ENCODE results near the gene C6orf118.

The C6orf118 gene

DNA sequence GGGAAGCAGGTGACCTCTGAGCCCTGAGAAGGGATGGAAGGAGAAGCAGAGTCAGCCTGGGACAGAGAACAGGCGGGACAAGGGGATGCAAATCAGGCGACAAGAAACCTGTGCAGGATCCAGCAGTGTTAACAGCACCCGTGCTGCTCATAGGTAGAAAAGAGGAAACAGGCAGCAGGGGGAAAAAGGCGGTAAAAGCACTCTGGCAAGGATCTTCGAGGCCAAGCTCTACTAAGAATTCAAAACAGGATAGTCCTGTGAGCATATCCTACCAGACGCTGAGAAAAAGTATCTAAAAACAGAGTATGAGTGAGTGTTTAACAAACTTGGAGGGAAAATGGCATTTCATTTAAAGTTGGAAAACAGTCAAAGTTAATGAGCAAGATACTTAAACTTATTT is 16.7 kb downstream of the C6orf118 start:
- no peak for DNase-seq (ENCODE audit: low read depth)
- H3K4me3 ChIP-seq (replicated peaks; ENCODE audit: low read depth, low read length), result no peak overlapping the region
- TF ChIP-seq, protein P1, sequence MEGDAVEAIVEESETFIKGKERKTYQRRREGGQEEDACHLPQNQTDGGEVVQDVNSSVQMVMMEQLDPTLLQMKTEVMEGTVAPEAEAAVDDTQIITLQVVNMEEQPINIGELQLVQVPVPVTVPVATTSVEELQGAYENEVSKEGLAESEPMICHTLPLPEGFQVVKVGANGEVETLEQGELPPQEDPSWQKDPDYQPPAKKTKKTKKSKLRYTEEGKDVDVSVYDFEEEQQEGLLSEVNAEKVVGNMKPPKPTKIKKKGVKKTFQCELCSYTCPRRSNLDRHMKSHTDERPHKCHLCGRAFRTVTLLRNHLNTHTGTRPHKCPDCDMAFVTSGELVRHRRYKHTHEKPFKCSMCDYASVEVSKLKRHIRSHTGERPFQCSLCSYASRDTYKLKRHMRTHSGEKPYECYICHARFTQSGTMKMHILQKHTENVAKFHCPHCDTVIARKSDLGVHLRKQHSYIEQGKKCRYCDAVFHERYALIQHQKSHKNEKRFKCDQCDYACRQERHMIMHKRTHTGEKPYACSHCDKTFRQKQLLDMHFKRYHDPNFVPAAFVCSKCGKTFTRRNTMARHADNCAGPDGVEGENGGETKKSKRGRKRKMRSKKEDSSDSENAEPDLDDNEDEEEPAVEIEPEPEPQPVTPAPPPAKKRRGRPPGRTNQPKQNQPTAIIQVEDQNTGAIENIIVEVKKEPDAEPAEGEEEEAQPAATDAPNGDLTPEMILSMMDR (IDR thresholded peaks at IDR 0.05; ENCODE audit: low read length, missing control alignments), result no peak

DNA sequence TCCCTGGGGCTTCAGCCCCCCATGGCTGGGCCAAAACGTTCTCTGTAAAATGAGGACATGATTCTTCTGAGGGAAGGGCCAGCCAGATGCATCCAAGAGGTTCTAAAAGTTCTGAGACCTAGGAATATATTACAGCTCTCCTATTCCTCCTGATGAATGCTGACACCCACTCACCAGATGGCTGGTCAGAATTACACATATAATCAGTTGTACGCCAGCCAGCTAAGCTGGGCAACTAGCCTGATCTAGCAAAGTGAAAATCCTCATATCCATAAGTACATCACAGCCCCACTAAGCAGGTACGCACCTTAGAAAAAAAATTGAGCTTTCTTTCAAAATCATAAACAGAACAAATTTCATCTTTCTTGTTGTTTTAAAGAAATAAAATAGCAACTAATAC is 34.8 kb downstream of the C6orf118 start:
- no peak for DNase-seq (ENCODE audit: low read depth)
- TF ChIP-seq, protein P1 (IDR thresholded peaks at IDR 0.05; ENCODE audit: low read length, missing control alignments), result no peak
- H3K4me3 ChIP-seq (replicated peaks; ENCODE audit: low read depth, low read length), result no peak overlapping the region

DNA sequence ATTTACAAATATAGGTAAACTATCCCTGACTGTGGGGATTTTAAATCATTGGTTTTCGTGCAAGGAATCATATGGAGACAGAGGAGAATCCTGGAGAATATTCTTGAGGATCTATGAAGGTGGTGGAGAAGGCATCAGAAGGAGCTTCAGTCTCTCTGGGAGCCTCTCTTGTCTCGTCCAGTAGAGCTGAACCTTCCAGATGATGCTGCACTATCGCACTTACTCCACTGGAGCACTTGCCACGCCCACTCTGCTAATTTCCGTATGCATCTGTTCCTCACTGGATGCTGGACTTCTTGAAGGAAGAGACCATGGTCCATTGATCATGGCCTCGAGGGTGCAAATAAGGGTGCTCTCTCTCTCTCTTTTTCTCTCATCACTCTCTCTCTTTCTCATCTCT is 36.8 kb downstream of the C6orf118 start:
- no peak overlapping the region for H3K4me3 ChIP-seq (replicated peaks; ENCODE audit: low read depth, low read length)
- no peak for DNase-seq (ENCODE audit: low read depth)
- TF ChIP-seq, protein P1 (IDR thresholded peaks at IDR 0.05; ENCODE audit: low read length, missing control alignments), result no peak

DNA sequence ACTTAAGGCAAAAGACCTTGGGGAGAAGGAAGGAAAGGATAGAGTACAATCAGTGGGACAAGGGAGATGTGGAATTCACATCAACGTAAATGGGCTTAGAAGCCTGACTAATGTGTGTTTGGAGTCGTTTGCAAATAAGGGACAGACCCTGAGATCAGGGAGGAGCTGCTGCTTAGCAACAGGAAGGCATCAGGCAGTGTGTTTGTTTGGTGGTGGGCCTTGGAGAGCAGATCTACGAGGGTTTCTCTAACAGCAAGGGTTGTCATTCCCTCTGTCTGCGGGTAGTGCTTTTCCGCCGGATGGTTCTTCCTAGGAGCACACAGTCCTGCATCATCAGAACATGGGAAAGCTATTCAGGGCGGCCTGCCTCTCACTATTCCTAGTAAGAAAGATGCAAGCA is 40.4 kb downstream of the C6orf118 start:
- TF ChIP-seq, protein P1 (IDR thresholded peaks at IDR 0.05; ENCODE audit: low read length, missing control alignments), result no peak
- DNase-seq (ENCODE audit: low read depth), result no peak
- H3K4me3 ChIP-seq (replicated peaks; ENCODE audit: low read depth, low read length), result no peak overlapping the region

DNA sequence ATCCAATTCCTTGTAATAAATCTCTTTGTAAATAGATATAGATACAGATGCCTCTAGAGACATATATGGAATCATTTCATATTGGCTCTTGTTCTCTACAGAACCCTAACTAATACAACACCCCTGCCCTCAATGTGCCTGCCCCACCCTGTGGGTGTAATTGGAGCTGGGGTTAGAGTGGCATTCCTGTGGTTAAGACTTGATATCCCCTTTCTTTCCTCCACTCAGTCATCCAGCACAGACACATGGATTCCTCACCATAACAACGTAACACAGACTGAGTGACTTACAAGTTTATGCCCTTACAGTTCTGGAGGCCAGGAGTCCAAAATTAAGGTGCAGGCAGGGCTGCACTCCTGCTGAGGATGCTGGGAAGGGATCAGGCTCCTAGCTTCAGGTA is 42.8 kb downstream of the C6orf118 start:
- TF ChIP-seq, protein P1 (IDR thresholded peaks at IDR 0.05; ENCODE audit: low read length, missing control alignments), result no peak
- H3K4me3 ChIP-seq (replicated peaks; ENCODE audit: low read depth, low read length), result no peak overlapping the region
- DNase-seq (ENCODE audit: low read depth), result no peak

DNA sequence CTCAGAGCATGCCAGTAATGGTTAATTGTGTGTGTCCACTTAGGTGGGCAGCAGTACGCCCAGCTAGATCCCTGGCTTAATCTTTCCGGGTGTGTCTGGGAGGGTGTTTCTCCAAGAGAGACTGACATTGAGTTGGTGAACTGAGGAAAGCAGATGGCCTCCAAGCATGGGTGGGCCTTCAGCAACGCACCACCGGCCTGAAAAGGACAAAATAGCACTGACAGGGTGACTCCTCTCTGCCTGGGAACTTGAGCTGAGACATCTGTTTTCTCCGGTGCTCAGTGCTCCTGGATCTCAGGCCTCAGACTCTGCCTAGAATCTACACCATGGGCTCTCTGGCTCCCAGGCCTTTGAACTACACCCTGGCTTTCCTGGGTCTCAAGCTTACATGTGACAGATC is 43.2 kb downstream of the C6orf118 start:
- no peak overlapping the region for H3K4me3 ChIP-seq (replicated peaks; ENCODE audit: low read depth, low read length)
- DNase-seq (ENCODE audit: low read depth), result no peak
- TF ChIP-seq, protein P1 (IDR thresholded peaks at IDR 0.05; ENCODE audit: low read length, missing control alignments), result no peak

DNA sequence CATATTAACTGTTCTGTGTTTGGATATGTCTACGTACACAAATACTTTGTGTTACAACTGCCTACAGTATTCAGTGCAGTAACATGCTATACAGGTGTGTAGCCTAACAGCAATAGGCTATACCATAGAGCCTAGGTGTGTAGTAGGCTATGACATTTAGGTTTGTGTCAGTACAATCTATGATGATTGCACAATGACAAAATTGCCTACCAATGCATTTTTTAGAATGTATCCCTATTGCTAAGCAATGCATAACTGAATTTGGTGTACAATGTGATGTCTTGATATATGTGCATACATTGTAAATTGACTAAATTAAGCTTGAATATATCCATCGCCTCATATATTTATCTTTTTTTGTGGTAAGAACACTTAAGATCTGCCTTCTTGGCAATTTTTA is 48.9 kb downstream of the C6orf118 start:
- TF ChIP-seq, protein P1 (IDR thresholded peaks at IDR 0.05; ENCODE audit: low read length, missing control alignments), result no peak
- no peak for DNase-seq (ENCODE audit: low read depth)
- no peak overlapping the region for H3K4me3 ChIP-seq (replicated peaks; ENCODE audit: low read depth, low read length)

Measured in fibroblast of pulmonary artery (primary cell).